H9 (cell line): ENCODE results near the gene C12orf75. TPM values are rescaled to one million over a fixed set of nuclear protein-coding genes. Genes with fewer than 3 reads are reported as not detected.

Experiments
- DNase-seq: peaks from one replicate; pipeline ENCODE4 v3.0.0-alpha.2; 2017
- H2AFZ ChIP-seq: one replicate; pipeline ENCODE4 v1.6.1; 2013; ENCODE audit warnings: mild to moderate bottlenecking, low read length, control low read depth, moderate library complexity
- H2AK5ac ChIP-seq: 2 replicates; pipeline ENCODE4 v1.6.1; 2013; ENCODE audit warnings: low read length, control low read depth, mixed read lengths; ENCODE audit not compliant: insufficient read length
- H2BK120ac ChIP-seq: one replicate; pipeline ENCODE4 v1.6.1; 2013; ENCODE audit warnings: low read depth, mild to moderate bottlenecking, low read length, control low read depth, inconsistent platforms; ENCODE audit not compliant: poor library complexity, severe bottlenecking
- H2BK12ac ChIP-seq: 2 replicates; pipeline ENCODE4 v1.6.1; 2013; ENCODE audit warnings: low read length, control low read depth, mixed read lengths, low read depth; ENCODE audit not compliant: insufficient read length
- H2BK15ac ChIP-seq: 2 replicates; pipeline ENCODE4 v1.6.1; 2013; ENCODE audit warnings: low read depth, low read length, control low read depth
- H2BK20ac ChIP-seq: one replicate; pipeline ENCODE4 v1.6.1; 2013; ENCODE audit warnings: low read depth, mild to moderate bottlenecking, low read length, control low read depth, inconsistent platforms; ENCODE audit not compliant: poor library complexity, severe bottlenecking
- H2BK5ac ChIP-seq: 2 replicates; pipeline ENCODE4 v1.6.1; 2013; ENCODE audit warnings: low read length, control low read depth, mixed read lengths; ENCODE audit not compliant: insufficient read length
- H3K14ac ChIP-seq: 2 replicates; pipeline ENCODE4 v1.6.1; 2013; ENCODE audit warnings: low read length, control low read depth; ENCODE audit not compliant: insufficient read depth
- H3K18ac ChIP-seq: 2 replicates; pipeline ENCODE4 v1.6.1; 2013; ENCODE audit warnings: low read depth, mild to moderate bottlenecking, mixed read lengths, low read length, control low read depth; ENCODE audit not compliant: insufficient read length
- H3K23ac ChIP-seq: 2 replicates; pipeline ENCODE4 v1.6.1; 2013; ENCODE audit warnings: low read length, control low read depth, mixed read lengths, low read depth; ENCODE audit not compliant: insufficient read length
- H3K23me2 ChIP-seq: 2 replicates; pipeline ENCODE4 v1.6.1; 2013; ENCODE audit warnings: low read depth, mild to moderate bottlenecking, mixed read lengths, low read length, control low read depth; ENCODE audit not compliant: insufficient read length, poor library complexity, severe bottlenecking
- H3K27ac ChIP-seq: 2 replicates; pipeline ENCODE4 v1.5.1; 2013; ENCODE audit warnings: low read length, control low read depth, mixed read lengths, low read depth; ENCODE audit not compliant: insufficient read length
- H3K27me3 ChIP-seq: 2 replicates; pipeline ENCODE4 v1.6.1; 2013; ENCODE audit warnings: low read length, control low read depth, inconsistent platforms; ENCODE audit not compliant: insufficient read depth
- H3K4ac ChIP-seq: 2 replicates; pipeline ENCODE4 v1.6.1; 2013; ENCODE audit warnings: low read depth, mild to moderate bottlenecking, control low read depth, inconsistent platforms, low read length, moderate library complexity
- H3K4me1 ChIP-seq: 2 replicates; pipeline ENCODE4 v1.6.1; 2013; ENCODE audit warnings: low read length, control low read depth, inconsistent platforms; ENCODE audit not compliant: insufficient read depth
- H3K4me2 ChIP-seq: 2 replicates; pipeline ENCODE4 v1.6.1; 2013; ENCODE audit warnings: low read length, control low read depth, mixed read lengths; ENCODE audit not compliant: insufficient read length, insufficient read depth
- H3K56ac ChIP-seq: 2 replicates; pipeline ENCODE4 v1.6.1; 2013; ENCODE audit warnings: low read depth, mild to moderate bottlenecking, mixed read lengths, low read length, control low read depth; ENCODE audit not compliant: insufficient read length
- H3K79me1 ChIP-seq: 2 replicates; pipeline ENCODE4 v1.6.1; 2013; ENCODE audit warnings: low read depth, mild to moderate bottlenecking, moderate library complexity, low read length, control low read depth, inconsistent platforms; ENCODE audit not compliant: insufficient read depth, poor library complexity, severe bottlenecking
- H3K79me2 ChIP-seq: 2 replicates; pipeline ENCODE4 v1.6.1; 2013; ENCODE audit warnings: low read length, control low read depth, inconsistent platforms; ENCODE audit not compliant: insufficient read depth
- H3K9ac ChIP-seq: 2 replicates; pipeline ENCODE4 v1.6.1; 2013; ENCODE audit warnings: low read length, control low read depth, mixed read lengths; ENCODE audit not compliant: insufficient read length; ENCODE audit errors: extremely low read depth
- H3K9me3 ChIP-seq: one replicate; pipeline ENCODE4 v1.6.1; 2013; ENCODE audit warnings: low read depth, low read length, inconsistent platforms; ENCODE audit not compliant: control insufficient read depth
- H3T11ph ChIP-seq: one replicate; pipeline ENCODE4 v1.6.1; 2013; ENCODE audit warnings: mild to moderate bottlenecking, low read length, control low read depth, inconsistent platforms
- H4K20me1 ChIP-seq: one replicate; pipeline ENCODE4 v1.6.1; 2013; ENCODE audit not compliant: control insufficient read depth, insufficient read length, insufficient read depth
- H4K5ac ChIP-seq: 2 replicates; pipeline ENCODE4 v1.6.1; 2013; ENCODE audit warnings: low read depth, mild to moderate bottlenecking, mixed read lengths, low read length, control low read depth; ENCODE audit not compliant: insufficient read length
- H4K8ac ChIP-seq: replicated peaks from 2 replicates; pipeline ENCODE4 v1.6.1; 2013; ENCODE audit warnings: low read length, control low read depth, mixed read lengths, low read depth; ENCODE audit not compliant: insufficient read length
- H4K91ac ChIP-seq: 2 replicates; pipeline ENCODE4 v1.6.1; 2013; ENCODE audit warnings: low read depth, mild to moderate bottlenecking, moderate library complexity, mixed read lengths, low read length, control low read depth; ENCODE audit not compliant: insufficient read length
- H3K27ac Mint-ChIP-seq, 3 experiments: 2 replicates in 2 of 3; 3 replicates in 1 of 3; pipeline ENCODE4 v1.8.0; 2020 to 2021; ENCODE audit warnings: mixed read lengths in 3 of 3, mild to moderate bottlenecking in 1 of 3, moderate library complexity in 1 of 3
- H3K27me3 Mint-ChIP-seq: 2 replicates; pipeline ENCODE4 v1.8.0; 2021; ENCODE audit warnings: low read depth, mild to moderate bottlenecking, moderate library complexity, mixed read lengths
- H3K36me3 Mint-ChIP-seq, 3 experiments: 2 replicates in 2 of 3; 3 replicates in 1 of 3; pipeline ENCODE4 v1.8.0; 2020 to 2021; ENCODE audit warnings: low read depth in 3 of 3, mixed read lengths in 3 of 3; ENCODE audit not compliant: insufficient read depth in 1 of 3
- H3K4me1 Mint-ChIP-seq, 2 experiments: 2 replicates each; pipeline ENCODE4 v1.8.0; 2020; ENCODE audit warnings: mixed read lengths in 2 of 2
- H3K4me3 Mint-ChIP-seq, 2 experiments: 2 replicates in 1 of 2; 3 replicates in 1 of 2; pipeline ENCODE4 v1.8.0; 2020 to 2021; ENCODE audit warnings: mild to moderate bottlenecking in 2 of 2, mixed read lengths in 2 of 2, moderate library complexity in 1 of 2
- H3K9me3 Mint-ChIP-seq, 2 experiments: 2 replicates in 1 of 2; 3 replicates in 1 of 2; pipeline ENCODE4 v1.8.0; 2020; ENCODE audit warnings: mild to moderate bottlenecking in 2 of 2, mixed read lengths in 2 of 2, moderate library complexity in 1 of 2
- WGBS: extraction: QIAGEN DNeasy Blood & Tissue Kit; methylation state at CpG from one replicate; pipeline ENCODE4 v1.1.7; 2013; ENCODE audit warnings: missing lambda C conversion rate, low lambda C conversion rate, mixed read lengths; ENCODE audit not compliant: insufficient read length; ENCODE audit errors: extremely low coverage; 5-methylcytosine and 5-hydroxymethylcytosine counted together
- total RNA-seq: library from RNA; stranded (reverse); gene quantifications from 2 replicates; pipeline ENCODE4 v1.2.1, GENCODE V29; 2021
- TF ChIP-seq, protein P1 (sequence below): fragments of 200-600 bp; sonication (generic); conservative IDR thresholded peaks from 3 replicates; pipeline ENCODE4 v1.8.0; 2021; ENCODE audit warnings: antibody characterized with exemption, mild to moderate bottlenecking

Gene C12orf75
- total RNA-seq, 1 experiment from 2014 or later: 37.9 TPM

DNA sequence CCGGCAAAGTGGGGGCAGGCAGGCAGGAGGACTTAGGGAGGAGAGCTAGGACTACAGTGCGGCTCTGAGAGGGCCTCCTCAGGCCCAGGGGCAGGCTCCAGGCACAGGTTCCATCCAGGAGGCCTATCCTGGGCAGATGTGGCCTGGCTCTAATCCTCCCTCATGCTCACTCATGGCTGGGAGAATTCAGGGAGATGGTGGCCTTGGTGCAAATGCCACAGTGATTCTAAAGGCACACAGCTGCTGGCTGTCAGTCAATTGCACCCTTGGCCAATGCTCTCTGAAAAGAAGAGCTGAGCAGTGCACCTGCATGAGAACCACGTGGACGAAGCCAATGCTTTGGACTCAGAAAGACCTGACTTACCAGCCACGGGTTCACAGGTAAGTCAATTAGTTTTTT lies 89.6 kb downstream of the C12orf75 start:
- Histone ChIP-seq H2BK15ac (no peak overlapping the region), H3K4me2 (no peak overlapping the region), H3K79me1 (no peaks in the 10 kb centered on the region), H3K9ac (no peak overlapping the region), H3K23ac (no peak overlapping the region), H4K91ac (no peak overlapping the region), H4K20me1 (no peaks in the 10 kb centered on the region), H2BK20ac (no peak overlapping the region), H3K14ac (no peak overlapping the region), H2BK12ac (no peak overlapping the region), H3K4me1 (no peaks in the 10 kb centered on the region), H3K79me2 (no peaks in the 10 kb centered on the region), H3T11ph (no peak overlapping the region), H3K27me3 (no peaks in the 10 kb centered on the region), H3K18ac (no peak overlapping the region), H2AFZ (no peak overlapping the region), H3K23me2 (no peaks in the 10 kb centered on the region), H3K56ac (no peak overlapping the region), H3K9me3 (no peaks in the 10 kb centered on the region), H3K4ac (no peak overlapping the region), H2AK5ac (no peak overlapping the region), H2BK5ac (no peak overlapping the region), H4K5ac (no peak overlapping the region), H2BK120ac (no peak overlapping the region), H4K8ac (no peak overlapping the region), H3K27ac (no peak overlapping the region)
- no CpG with 5 or more reads among the region's 5 CpGs for WGBS
- TF ChIP-seq, protein P1, sequence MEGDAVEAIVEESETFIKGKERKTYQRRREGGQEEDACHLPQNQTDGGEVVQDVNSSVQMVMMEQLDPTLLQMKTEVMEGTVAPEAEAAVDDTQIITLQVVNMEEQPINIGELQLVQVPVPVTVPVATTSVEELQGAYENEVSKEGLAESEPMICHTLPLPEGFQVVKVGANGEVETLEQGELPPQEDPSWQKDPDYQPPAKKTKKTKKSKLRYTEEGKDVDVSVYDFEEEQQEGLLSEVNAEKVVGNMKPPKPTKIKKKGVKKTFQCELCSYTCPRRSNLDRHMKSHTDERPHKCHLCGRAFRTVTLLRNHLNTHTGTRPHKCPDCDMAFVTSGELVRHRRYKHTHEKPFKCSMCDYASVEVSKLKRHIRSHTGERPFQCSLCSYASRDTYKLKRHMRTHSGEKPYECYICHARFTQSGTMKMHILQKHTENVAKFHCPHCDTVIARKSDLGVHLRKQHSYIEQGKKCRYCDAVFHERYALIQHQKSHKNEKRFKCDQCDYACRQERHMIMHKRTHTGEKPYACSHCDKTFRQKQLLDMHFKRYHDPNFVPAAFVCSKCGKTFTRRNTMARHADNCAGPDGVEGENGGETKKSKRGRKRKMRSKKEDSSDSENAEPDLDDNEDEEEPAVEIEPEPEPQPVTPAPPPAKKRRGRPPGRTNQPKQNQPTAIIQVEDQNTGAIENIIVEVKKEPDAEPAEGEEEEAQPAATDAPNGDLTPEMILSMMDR: no peak
- H3K27ac Mint-ChIP-seq: no peak overlapping the region
- no peaks in the 10 kb centered on the region for H3K9me3 Mint-ChIP-seq
- no peaks in the 10 kb centered on the region; the same call in 1 of the 2 replicates for H3K27me3 Mint-ChIP-seq
- no peak overlapping the region for H3K4me3 Mint-ChIP-seq
- no peak for DNase-seq
- H3K4me1 Mint-ChIP-seq: peaks cover 5 to 10% of the 10 kb centered on the region in 2 experiments; a peak in 3 of 4 replicates
- H3K36me3 Mint-ChIP-seq: peaks cover 0 to 1% (median 0%) of the 10 kb centered on the region in 3 experiments; a peak in 1 of 7 replicates
